Thyroid gland (tissue), 4 donors: ENCODE data around the gene LPCAT1.

Experiments used
- POLR2A ChIP-seq, 2 donors: fragments of 450-650 bp; IDR thresholded peaks; one replicate each; pipeline ENCODE4 v1.6.1; 2017; ENCODE audit warnings: antibody characterized with exemption in 2 of 2, mild to moderate bottlenecking in 2 of 2, moderate library complexity in 1 of 2
- TF ChIP-seq, protein P1 (sequence below), 6 experiments: fragments of 200-600 bp in 3 of 6; fragments of 450-650 bp in 3 of 6; sonication (generic) in 3 of 6; IDR thresholded peaks; one replicate each; pipeline ENCODE4 v1.5.1; 2016 to 2019; ENCODE audit warnings: antibody characterized with exemption in 6 of 6, mild to moderate bottlenecking in 2 of 6, inconsistent platforms in 1 of 6, moderate library complexity in 1 of 6

DNA sequence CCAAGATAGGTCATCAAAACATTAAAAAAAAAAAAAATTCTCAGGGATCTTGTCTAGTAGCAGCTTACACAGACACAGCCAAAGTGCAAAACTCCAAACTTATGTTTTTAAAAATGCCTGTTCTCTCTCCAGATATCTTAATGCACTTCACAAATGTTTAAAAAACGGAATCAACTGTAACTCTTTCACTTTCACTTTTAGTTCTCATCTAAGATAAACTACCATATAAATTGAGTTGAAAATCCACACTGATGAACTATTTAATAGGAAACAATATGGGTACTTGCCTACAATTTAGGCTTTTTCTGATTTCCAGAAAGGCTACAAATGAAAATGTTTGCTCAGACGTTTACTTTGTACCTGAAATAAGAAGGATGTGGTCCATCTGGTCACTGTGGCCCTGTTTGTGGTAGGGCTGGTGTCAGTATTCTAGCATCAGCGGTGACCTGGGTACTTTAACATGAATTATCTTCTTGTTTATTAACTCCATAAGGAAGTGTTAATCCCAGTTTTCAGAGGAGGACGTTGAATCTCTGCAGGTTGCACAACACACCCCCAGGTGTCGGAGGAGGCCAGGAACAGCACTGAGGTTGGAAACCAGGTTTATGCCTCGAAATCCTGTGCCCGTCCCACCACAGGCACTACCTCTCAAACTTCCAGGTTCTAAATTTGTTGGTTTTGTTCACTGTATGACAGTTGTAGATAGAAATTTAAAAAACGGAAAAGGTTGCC lies 13.3 kb upstream of the LPCAT1 start:
- TF ChIP-seq, protein P1, sequence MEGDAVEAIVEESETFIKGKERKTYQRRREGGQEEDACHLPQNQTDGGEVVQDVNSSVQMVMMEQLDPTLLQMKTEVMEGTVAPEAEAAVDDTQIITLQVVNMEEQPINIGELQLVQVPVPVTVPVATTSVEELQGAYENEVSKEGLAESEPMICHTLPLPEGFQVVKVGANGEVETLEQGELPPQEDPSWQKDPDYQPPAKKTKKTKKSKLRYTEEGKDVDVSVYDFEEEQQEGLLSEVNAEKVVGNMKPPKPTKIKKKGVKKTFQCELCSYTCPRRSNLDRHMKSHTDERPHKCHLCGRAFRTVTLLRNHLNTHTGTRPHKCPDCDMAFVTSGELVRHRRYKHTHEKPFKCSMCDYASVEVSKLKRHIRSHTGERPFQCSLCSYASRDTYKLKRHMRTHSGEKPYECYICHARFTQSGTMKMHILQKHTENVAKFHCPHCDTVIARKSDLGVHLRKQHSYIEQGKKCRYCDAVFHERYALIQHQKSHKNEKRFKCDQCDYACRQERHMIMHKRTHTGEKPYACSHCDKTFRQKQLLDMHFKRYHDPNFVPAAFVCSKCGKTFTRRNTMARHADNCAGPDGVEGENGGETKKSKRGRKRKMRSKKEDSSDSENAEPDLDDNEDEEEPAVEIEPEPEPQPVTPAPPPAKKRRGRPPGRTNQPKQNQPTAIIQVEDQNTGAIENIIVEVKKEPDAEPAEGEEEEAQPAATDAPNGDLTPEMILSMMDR (IDR thresholded peaks at IDR 0.05) = no peak
- no peak for TF ChIP-seq POLR2A (IDR thresholded peaks at IDR 0.05)
